ENCODE measurements around the gene QPCTL. TPM values are rescaled to one million over a fixed set of nuclear protein-coding genes. Genes with fewer than 3 reads are reported as not detected.

The QPCTL gene
- total and polyA plus RNA-seq, 9 of the 15 experiments (the other 6 are each of a cell fraction or from before 2014, with no cell fraction given), result 0.99 to 31.3 (median 12.7) TPM

DNA sequence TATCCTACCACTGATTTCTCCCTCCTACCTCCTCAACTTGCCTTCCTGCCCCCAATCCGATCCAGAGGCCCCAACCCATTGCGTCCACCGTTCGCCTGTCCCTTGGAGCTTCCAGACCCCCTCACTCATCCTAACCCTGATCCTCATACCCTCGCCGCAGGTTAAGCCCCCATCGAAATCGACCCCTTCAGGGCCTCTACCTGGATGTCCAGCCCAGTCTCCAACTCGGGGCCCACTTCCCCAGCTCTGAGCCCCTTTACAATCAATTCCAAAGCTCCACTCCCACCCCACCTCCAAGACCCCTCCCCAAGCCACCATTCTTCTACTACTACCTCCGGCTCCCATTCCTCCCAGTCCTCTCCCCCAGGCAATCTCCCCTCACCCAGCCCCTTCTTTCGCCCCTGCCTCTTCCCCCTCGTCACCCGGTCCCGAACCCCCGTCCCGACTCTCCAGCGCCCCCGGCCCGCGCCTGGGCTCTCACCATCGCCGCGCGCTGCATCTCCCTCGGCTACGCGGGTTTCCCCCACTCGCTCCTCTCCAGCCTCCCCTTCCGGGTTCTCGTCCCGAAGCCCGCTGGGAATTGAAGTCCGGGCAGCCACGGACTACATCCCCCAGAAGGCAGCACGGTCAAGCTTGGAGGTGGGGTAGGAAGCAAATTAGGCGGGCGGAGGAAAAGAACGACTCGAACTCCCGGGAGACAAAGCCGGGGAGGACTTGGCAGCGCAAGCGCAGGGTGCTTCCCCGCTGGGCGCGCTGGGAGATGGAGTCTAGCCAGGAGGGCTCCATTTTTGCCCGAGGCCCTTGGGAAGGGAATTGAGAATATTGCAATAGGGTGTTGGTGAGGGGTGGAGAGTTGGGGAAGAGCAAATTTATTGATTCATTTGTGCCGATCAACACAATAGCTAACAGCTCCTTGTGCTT, 38.2 kb downstream of the QPCTL start, which contains the start of gene FBXO46 (continued):
- TF ChIP-seq, protein P1, sequence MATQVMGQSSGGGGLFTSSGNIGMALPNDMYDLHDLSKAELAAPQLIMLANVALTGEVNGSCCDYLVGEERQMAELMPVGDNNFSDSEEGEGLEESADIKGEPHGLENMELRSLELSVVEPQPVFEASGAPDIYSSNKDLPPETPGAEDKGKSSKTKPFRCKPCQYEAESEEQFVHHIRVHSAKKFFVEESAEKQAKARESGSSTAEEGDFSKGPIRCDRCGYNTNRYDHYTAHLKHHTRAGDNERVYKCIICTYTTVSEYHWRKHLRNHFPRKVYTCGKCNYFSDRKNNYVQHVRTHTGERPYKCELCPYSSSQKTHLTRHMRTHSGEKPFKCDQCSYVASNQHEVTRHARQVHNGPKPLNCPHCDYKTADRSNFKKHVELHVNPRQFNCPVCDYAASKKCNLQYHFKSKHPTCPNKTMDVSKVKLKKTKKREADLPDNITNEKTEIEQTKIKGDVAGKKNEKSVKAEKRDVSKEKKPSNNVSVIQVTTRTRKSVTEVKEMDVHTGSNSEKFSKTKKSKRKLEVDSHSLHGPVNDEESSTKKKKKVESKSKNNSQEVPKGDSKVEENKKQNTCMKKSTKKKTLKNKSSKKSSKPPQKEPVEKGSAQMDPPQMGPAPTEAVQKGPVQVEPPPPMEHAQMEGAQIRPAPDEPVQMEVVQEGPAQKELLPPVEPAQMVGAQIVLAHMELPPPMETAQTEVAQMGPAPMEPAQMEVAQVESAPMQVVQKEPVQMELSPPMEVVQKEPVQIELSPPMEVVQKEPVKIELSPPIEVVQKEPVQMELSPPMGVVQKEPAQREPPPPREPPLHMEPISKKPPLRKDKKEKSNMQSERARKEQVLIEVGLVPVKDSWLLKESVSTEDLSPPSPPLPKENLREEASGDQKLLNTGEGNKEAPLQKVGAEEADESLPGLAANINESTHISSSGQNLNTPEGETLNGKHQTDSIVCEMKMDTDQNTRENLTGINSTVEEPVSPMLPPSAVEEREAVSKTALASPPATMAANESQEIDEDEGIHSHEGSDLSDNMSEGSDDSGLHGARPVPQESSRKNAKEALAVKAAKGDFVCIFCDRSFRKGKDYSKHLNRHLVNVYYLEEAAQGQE (IDR thresholded peaks at IDR 0.05; ENCODE audit: borderline replicate concordance), result peak; percentile 19; the same call in 1 of the 2 replicates
- TF ChIP-seq, protein P1 (CRISPR knock-in tag; IDR thresholded peaks at IDR 0.05; ENCODE audit: low read depth), result no peak
- TF ChIP-seq NR2F6 (CRISPR knock-in tag; IDR thresholded peaks at IDR 0.05), result no peak
- no peak for TF ChIP-seq ZC3H4 (CRISPR knock-in tag; IDR thresholded peaks at IDR 0.05; ENCODE audit: borderline replicate concordance)
- no peak for TF ChIP-seq HDAC6 (IDR thresholded peaks at IDR 0.05; ENCODE audit: low read depth, low read length)
- no peak for TF ChIP-seq MAFK (IDR thresholded peaks at IDR 0.05; ENCODE audit: low read length)
- no peak for TF ChIP-seq ZNF134 (CRISPR knock-in tag; conservative IDR thresholded peaks at IDR 0.05)
- TF ChIP-seq, protein P2, sequence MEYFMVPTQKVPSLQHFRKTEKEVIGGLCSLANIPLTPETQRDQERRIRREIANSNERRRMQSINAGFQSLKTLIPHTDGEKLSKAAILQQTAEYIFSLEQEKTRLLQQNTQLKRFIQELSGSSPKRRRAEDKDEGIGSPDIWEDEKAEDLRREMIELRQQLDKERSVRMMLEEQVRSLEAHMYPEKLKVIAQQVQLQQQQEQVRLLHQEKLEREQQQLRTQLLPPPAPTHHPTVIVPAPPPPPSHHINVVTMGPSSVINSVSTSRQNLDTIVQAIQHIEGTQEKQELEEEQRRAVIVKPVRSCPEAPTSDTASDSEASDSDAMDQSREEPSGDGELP (CRISPR knock-in tag; IDR thresholded peaks at IDR 0.05; ENCODE audit: borderline replicate concordance), result peak; percentile 80
- TF ChIP-seq, protein P3, sequence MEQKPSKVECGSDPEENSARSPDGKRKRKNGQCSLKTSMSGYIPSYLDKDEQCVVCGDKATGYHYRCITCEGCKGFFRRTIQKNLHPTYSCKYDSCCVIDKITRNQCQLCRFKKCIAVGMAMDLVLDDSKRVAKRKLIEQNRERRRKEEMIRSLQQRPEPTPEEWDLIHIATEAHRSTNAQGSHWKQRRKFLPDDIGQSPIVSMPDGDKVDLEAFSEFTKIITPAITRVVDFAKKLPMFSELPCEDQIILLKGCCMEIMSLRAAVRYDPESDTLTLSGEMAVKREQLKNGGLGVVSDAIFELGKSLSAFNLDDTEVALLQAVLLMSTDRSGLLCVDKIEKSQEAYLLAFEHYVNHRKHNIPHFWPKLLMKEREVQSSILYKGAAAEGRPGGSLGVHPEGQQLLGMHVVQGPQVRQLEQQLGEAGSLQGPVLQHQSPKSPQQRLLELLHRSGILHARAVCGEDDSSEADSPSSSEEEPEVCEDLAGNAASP (IDR thresholded peaks at IDR 0.05), result no peak
- TF ChIP-seq POLR2A (conservative IDR thresholded peaks at IDR 0.05), result peak; percentile 90
- TF ChIP-seq, protein P4, sequence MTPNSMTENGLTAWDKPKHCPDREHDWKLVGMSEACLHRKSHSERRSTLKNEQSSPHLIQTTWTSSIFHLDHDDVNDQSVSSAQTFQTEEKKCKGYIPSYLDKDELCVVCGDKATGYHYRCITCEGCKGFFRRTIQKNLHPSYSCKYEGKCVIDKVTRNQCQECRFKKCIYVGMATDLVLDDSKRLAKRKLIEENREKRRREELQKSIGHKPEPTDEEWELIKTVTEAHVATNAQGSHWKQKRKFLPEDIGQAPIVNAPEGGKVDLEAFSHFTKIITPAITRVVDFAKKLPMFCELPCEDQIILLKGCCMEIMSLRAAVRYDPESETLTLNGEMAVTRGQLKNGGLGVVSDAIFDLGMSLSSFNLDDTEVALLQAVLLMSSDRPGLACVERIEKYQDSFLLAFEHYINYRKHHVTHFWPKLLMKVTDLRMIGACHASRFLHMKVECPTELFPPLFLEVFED (CRISPR knock-in tag; conservative IDR thresholded peaks at IDR 0.05), result 0 out of 2 replicates have a peak, but pooled peaks have one; percentile 4
- TF ChIP-seq POLR2AphosphoS2 (IDR thresholded peaks at IDR 0.05; ENCODE audit: low read length), result no peak
- no peak for TF ChIP-seq KLF6 (CRISPR knock-in tag; IDR thresholded peaks at IDR 0.05; ENCODE audit: borderline replicate concordance)
- no peak for TF ChIP-seq ZKSCAN8 (CRISPR knock-in tag; IDR thresholded peaks at IDR 0.05)
- no peak for TF ChIP-seq ZBTB1 (CRISPR knock-in tag; IDR thresholded peaks at IDR 0.05; ENCODE audit: borderline replicate concordance, low read depth)
- TF ChIP-seq RBM34 (IDR thresholded peaks at IDR 0.05; ENCODE audit: borderline replicate concordance, insufficient read depth, low read length), result no peak

Data from K562 (cell line).